Osteocyte (in vitro differentiated cells): ENCODE data around the gene ESYT2. TPM values are rescaled to one million over a fixed set of nuclear protein-coding genes. Genes with fewer than 3 reads are reported as not detected.

Experiments used
- DNase-seq: peaks from one replicate; pipeline ENCODE4 v3.0.0; 2021; ENCODE audit warnings: mixed read lengths; ENCODE audit not compliant: unreplicated experiment; ENCODE audit errors: extremely low spot score
- H3K27ac Mint-ChIP-seq: one replicate; pipeline ENCODE4 v1.8.0; 2021; ENCODE audit warnings: mild to moderate bottlenecking, mixed read lengths; ENCODE audit not compliant: unreplicated experiment
- H3K27me3 Mint-ChIP-seq: one replicate; pipeline ENCODE4 v1.8.0; 2021; ENCODE audit warnings: mixed read lengths; ENCODE audit not compliant: unreplicated experiment
- H3K36me3 Mint-ChIP-seq: one replicate; pipeline ENCODE4 v1.8.0; 2021; ENCODE audit warnings: mixed read lengths; ENCODE audit not compliant: unreplicated experiment
- H3K4me1 Mint-ChIP-seq: one replicate; pipeline ENCODE4 v1.8.0; 2021; ENCODE audit warnings: mixed read lengths; ENCODE audit not compliant: unreplicated experiment
- H3K4me3 Mint-ChIP-seq: one replicate; pipeline ENCODE4 v1.8.0; 2021; ENCODE audit warnings: mild to moderate bottlenecking, moderate library complexity, mixed read lengths; ENCODE audit not compliant: unreplicated experiment
- H3K9me3 Mint-ChIP-seq: one replicate; pipeline ENCODE4 v1.8.0; 2021; ENCODE audit warnings: mixed read lengths; ENCODE audit not compliant: unreplicated experiment
- total RNA-seq: library from RNA; stranded (reverse); gene quantifications from 2 replicates; pipeline ENCODE4 v1.2.1, GENCODE V29; 2021
- TF ChIP-seq, protein P1 (sequence below): fragments of 200-600 bp; sonication (generic); IDR thresholded peaks from 2 replicates; pipeline ENCODE4 v1.5.0; 2021; ENCODE audit warnings: antibody characterized with exemption, mild to moderate bottlenecking, moderate library complexity

The ESYT2 gene
- total RNA-seq, 1 donor from 2014 or later = 146 TPM

DNA sequence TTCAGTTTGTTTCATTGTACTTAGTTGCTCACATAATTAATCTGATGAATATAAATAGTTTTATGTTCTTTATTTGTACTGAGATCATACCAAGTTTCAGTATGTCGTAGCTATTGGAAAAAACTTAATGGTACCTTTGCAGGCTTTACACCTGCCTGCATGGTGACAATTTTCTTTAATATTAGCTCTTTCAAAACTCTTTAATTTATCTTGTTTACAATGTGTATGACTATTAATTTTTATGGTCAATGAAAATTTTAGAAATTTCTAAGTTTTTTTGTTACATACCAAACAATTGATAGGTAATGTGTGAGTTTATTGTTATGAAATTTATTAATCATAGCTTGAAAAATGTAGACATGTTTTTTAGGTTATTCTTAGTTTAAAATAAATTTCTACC lies 31.1 kb upstream of the ESYT2 start:
- TF ChIP-seq, protein P1, sequence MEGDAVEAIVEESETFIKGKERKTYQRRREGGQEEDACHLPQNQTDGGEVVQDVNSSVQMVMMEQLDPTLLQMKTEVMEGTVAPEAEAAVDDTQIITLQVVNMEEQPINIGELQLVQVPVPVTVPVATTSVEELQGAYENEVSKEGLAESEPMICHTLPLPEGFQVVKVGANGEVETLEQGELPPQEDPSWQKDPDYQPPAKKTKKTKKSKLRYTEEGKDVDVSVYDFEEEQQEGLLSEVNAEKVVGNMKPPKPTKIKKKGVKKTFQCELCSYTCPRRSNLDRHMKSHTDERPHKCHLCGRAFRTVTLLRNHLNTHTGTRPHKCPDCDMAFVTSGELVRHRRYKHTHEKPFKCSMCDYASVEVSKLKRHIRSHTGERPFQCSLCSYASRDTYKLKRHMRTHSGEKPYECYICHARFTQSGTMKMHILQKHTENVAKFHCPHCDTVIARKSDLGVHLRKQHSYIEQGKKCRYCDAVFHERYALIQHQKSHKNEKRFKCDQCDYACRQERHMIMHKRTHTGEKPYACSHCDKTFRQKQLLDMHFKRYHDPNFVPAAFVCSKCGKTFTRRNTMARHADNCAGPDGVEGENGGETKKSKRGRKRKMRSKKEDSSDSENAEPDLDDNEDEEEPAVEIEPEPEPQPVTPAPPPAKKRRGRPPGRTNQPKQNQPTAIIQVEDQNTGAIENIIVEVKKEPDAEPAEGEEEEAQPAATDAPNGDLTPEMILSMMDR = no peak
- Mint-ChIP-seq H3K36me3 (peaks cover 2% of the 10 kb centered on the region), H3K9me3 (no peaks in the 10 kb centered on the region), H3K4me1 (peaks cover 28% of the 10 kb centered on the region), H3K27me3 (no peaks in the 10 kb centered on the region), H3K27ac (no peak overlapping the region), H3K4me3 (no peak overlapping the region)
- no peak for DNase-seq

DNA sequence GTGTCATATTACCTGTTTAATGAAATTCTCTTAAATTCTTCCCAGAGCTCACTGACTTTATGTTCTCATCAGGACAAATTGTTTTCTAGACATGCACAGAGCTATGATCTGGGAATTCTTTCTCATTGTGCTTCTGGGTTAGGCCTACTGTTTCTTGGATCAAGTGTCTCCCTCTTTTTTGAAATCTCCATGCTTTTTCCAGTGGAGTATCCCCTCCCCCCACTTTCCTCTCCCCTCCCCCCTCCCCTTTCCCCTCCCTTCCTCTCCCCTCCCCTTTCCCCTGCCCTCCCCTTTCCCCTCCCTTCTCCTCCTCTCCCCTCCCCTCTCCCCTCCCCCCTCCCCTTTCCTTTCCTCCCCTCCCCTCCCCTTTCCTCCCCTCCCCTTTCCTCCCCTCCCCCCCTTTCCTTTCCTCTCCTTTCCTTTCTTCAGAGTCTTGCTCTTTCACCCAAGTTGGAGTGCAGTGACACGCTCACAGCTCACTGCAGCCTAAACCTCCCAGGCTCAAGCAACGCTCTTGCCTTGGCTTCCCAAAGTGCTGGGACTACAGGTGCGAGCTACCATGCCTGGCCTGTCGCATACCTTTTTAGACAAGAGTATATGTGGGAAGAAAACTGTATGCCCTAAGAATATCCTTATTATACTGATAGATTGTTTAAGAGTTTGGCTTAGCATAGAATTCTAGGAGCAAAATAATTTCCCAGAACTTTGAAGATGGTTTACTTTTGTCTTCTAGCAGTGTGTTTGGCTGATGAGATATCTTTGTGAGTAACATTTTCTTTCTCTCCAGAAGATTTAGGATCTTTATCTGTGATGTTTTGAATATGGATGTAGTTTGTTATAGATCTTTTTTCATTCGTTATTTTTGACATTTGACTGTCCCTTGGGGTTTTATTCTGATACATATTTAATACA lies 29.5 kb upstream of the ESYT2 start:
- Mint-ChIP-seq H3K27ac (peak overlapping the region; percentile 79), H3K36me3 (peaks cover 2% of the 10 kb centered on the region), H3K27me3 (no peaks in the 10 kb centered on the region), H3K4me3 (no peak overlapping the region), H3K4me1 (peaks cover 19% of the 10 kb centered on the region), H3K9me3 (no peaks in the 10 kb centered on the region)
- TF ChIP-seq, protein P1 = no peak
- no peak for DNase-seq

DNA sequence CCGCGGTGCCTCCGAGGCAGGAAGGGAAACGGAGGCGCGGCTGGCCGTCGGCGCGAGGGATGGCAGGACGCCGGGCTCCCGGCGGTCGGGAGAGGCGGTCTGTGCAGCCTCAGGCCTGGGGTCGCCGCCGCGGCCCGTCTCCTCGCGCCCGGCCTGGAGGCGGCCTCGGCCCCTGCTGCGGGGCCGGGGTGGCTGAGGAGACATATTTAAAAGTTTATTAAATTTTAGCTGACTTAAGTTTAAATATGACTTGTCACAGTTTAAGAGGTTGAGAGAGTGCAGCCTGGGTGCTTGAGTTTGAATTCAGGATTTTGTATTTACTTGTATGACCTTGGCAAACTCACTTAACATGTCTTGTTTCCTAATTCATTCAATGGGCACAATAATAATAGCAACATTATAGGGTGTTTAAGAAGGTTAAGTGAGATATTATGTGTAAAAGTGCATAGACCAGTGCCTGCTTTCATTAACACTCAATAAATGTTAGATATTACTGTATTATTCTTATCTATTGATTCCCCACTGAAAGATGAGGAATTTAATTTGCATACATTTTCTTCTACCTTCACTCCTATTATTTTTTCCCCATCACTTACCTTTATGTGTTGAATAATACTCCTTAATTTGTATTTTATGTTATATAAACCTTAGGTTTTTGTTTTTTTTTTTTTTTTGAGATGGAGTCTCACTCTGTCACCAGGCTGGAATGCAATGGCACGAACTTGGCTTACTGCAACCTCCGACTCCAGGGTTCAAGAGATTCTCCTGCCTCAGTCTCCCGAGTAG lies 27.8 kb upstream of the ESYT2 start:
- Mint-ChIP-seq H3K27ac (peak overlapping the region; percentile 44), H3K4me1 (peaks cover 16% of the 10 kb centered on the region), H3K36me3 (peaks cover 2% of the 10 kb centered on the region), H3K9me3 (no peaks in the 10 kb centered on the region), H3K27me3 (no peaks in the 10 kb centered on the region), H3K4me3 (peak overlapping the region; percentile 98)
- TF ChIP-seq, protein P1 = no peak
- DNase-seq = no peak

DNA sequence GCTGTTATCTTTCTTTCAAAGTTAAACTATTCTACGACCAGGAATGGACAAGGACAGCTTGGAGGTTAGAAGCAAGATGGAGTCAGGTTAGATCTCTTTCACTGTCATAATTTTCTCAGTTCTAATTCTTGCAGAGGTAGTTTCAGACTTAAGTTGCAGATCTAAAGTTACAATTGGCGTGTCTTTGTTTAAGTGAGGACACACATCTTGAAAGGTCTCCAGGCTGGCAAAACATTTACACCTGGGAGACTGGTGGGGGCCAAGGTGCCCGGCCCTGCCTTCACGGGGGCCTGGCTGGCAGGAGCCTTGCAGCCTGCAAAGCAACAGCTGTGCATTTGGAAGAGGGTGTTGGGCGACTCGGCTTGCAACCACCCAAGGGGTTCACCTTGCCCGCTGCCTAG lies 25.4 kb upstream of the ESYT2 start:
- Mint-ChIP-seq H3K4me3 (peak overlapping the region; percentile 98), H3K36me3 (peaks cover 2% of the 10 kb centered on the region), H3K27me3 (no peaks in the 10 kb centered on the region), H3K27ac (no peak overlapping the region), H3K9me3 (no peaks in the 10 kb centered on the region), H3K4me1 (peaks cover 16% of the 10 kb centered on the region)
- DNase-seq = no peak
- TF ChIP-seq, protein P1 = no peak
